GM12892 (cell line): ENCODE measurements around the gene AQP5.

Experiments
- DNase-seq: peaks from one replicate; pipeline ENCODE4 v3.0.0; 2011; ENCODE audit not compliant: insufficient read length
- FAIRE-seq: peaks from 2 replicates; lab custom pipeline; 2011; peaks lifted over from hg19 to GRCh38; lab: Jason Lieb, UNC
- POLR2A ChIP-seq: IDR thresholded peaks from 2 replicates; pipeline ENCODE4 v1.6.1; 2011; ENCODE audit warnings: low read depth, low read length, control low read depth
- POLR2AphosphoS5 ChIP-seq: IDR thresholded peaks from 2 replicates; pipeline ENCODE4 v1.6.1; 2011; ENCODE audit warnings: low read depth, low read length, control low read depth
- TAF1 ChIP-seq: IDR thresholded peaks from 2 replicates; pipeline ENCODE4 v1.6.1; 2011; ENCODE audit warnings: low read depth, mild to moderate bottlenecking, control low read depth, low read length, borderline replicate concordance

AQP5 gene

GRCh38 chr12:49962861-49963765 lies 1.4 kb downstream of the AQP5 start:
- TF ChIP-seq POLR2A = no peak
- no peak for TF ChIP-seq POLR2AphosphoS5
- TF ChIP-seq TAF1 = no peak
- FAIRE-seq = no peak
- DNase-seq = no peak

GRCh38 chr12:49963976-49964815 lies 2.5 kb downstream of the AQP5 start:
- DNase-seq (no peak), FAIRE-seq (no peak)
- TF ChIP-seq POLR2AphosphoS5 = no peak
- no peak for TF ChIP-seq TAF1
- TF ChIP-seq POLR2A = no peak

GRCh38 chr12:49964849-49965624 lies 3.4 kb downstream of the AQP5 start:
- FAIRE-seq = no peak
- TF ChIP-seq POLR2A (no peak), POLR2AphosphoS5 (no peak), TAF1 (no peak)

GRCh38 chr12:49965836-49966235 lies 4.2 kb downstream of the AQP5 start:
- DNase-seq = no peak
- TF ChIP-seq TAF1 (no peak), POLR2A (no peak), POLR2AphosphoS5 (no peak)
- no peak for FAIRE-seq

More at GRCh38 chr12:49964849-49965624, 3.4 kb downstream of the AQP5 start:
- DNase-seq = no peak

- TF ChIP-seq POLR2AphosphoS5 (no peak), POLR2A (no peak), TAF1 (no peak)
- DNase-seq (no peak), FAIRE-seq (no peak)
These were observed 4.9 kb downstream of the AQP5 start for GRCh38 chr12:49966511-49967041.

- TF ChIP-seq POLR2A = no peak
- TF ChIP-seq POLR2AphosphoS5 = no peak
- no peak for TF ChIP-seq TAF1
- FAIRE-seq (peak; percentile 92), DNase-seq (peak; percentile 95)
These were observed 5.5 kb downstream of the AQP5 start for GRCh38 chr12:49967042-49967776.

GRCh38 chr12:49967777-49968250 lies 6.1 kb downstream of the AQP5 start:
- DNase-seq (no peak), FAIRE-seq (no peak)
- no peak for TF ChIP-seq POLR2A
- TF ChIP-seq POLR2AphosphoS5 = no peak
- no peak for TF ChIP-seq TAF1

GRCh38 chr12:49968471-49968870 lies 6.8 kb downstream of the AQP5 start:
- no peak for TF ChIP-seq TAF1
- no peak for TF ChIP-seq POLR2A
- no peak for TF ChIP-seq POLR2AphosphoS5

GRCh38 chr12:49969027-49969426 lies 7.4 kb downstream of the AQP5 start:
- TF ChIP-seq POLR2A = no peak
- TF ChIP-seq TAF1 = no peak
- no peak for TF ChIP-seq POLR2AphosphoS5
- no peak for FAIRE-seq
- no peak for DNase-seq

More at GRCh38 chr12:49968471-49968870, 6.8 kb downstream of the AQP5 start:
- no peak for DNase-seq
- FAIRE-seq = no peak

- FAIRE-seq = no peak
- DNase-seq = no peak
- TF ChIP-seq POLR2AphosphoS5 (no peak), POLR2A (no peak), TAF1 (no peak)
These were observed 8.2 kb downstream of the AQP5 start for GRCh38 chr12:49969651-49970429.
